ENCODE measurements around the gene TMEM168. TPM values are rescaled to one million over a fixed set of nuclear protein-coding genes. Genes with fewer than 3 reads are reported as not detected.

TMEM168 gene
- polyA plus RNA-seq, 3 donors = 7.0 to 14.7 (median 14.6) TPM

DNA sequence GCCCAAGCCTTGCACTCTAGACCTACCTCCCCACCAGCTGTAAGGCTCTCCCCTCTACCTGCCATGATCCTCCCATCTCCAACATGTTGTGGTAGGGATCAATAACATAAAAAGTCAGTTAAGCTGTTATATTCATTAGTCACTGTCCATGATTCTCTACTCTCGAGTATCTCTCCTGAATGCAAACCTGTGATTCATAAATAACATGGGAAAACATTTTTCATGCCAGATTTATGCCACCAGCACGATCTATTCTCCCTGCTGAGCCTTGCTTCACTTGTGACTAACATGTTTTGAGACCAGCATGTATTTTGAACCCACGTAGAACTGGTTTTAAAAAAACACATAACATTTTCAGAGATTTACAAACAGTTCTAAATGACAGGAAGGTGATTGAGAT lies 30.3 kb downstream of the TMEM168 start:
- Histone ChIP-seq H3K27me3 (ENCODE audit: control insufficient read depth in 2 of 2, insufficient read depth in 2 of 2, low read length in 2 of 2) (no peaks in the 10 kb centered on the region), H3K27ac (ENCODE audit: low read depth in 1 of 2, low read length in 2 of 2) (no peak overlapping the region), H3K4me1 (ENCODE audit: control insufficient read depth in 1 of 2, insufficient read depth in 2 of 2, low read length in 2 of 2) (no peaks in the 10 kb centered on the region), H3K4me2 (replicated peaks; ENCODE audit: extremely low read depth, low read length, poor library complexity, severe bottlenecking) (no peak overlapping the region), H3K9ac (ENCODE audit: insufficient read depth, low read length, poor library complexity, severe bottlenecking) (no peak overlapping the region), H3K79me2 (ENCODE audit: insufficient read depth, low read length) (no peaks in the 10 kb centered on the region), H2AFZ (ENCODE audit: insufficient read depth, low read depth, low read length, poor library complexity, severe bottlenecking) (no peak overlapping the region), H3K4me3 (replicated peaks in 1 of 3; ENCODE audit: low read depth in 2 of 3, low read length in 3 of 3) (no peak overlapping the region), H3K36me3 (replicated peaks in 1 of 2; ENCODE audit: control insufficient read depth in 1 of 2, insufficient read depth in 2 of 2, low read length in 2 of 2) (no peaks in the 10 kb centered on the region), H4K20me1 (ENCODE audit: insufficient read depth, low read length) (no peaks in the 10 kb centered on the region), H3K9me3 (replicated peaks in 1 of 2; ENCODE audit: control insufficient read depth in 1 of 2, insufficient read depth in 1 of 2, low read length in 2 of 2) (no peaks in the 10 kb centered on the region)
- peaks cover 0 to 4% (median 1%) of the 10 kb centered on the region in 3 donors for H3K27me3 Mint-ChIP-seq (ENCODE audit: low read depth in 3 of 3)
- H3K36me3 Mint-ChIP-seq = peaks cover 0 to 2% of the 10 kb centered on the region in 2 donors
- no peaks in the 10 kb centered on the region for H3K4me1 Mint-ChIP-seq
- TF ChIP-seq, protein P1, sequence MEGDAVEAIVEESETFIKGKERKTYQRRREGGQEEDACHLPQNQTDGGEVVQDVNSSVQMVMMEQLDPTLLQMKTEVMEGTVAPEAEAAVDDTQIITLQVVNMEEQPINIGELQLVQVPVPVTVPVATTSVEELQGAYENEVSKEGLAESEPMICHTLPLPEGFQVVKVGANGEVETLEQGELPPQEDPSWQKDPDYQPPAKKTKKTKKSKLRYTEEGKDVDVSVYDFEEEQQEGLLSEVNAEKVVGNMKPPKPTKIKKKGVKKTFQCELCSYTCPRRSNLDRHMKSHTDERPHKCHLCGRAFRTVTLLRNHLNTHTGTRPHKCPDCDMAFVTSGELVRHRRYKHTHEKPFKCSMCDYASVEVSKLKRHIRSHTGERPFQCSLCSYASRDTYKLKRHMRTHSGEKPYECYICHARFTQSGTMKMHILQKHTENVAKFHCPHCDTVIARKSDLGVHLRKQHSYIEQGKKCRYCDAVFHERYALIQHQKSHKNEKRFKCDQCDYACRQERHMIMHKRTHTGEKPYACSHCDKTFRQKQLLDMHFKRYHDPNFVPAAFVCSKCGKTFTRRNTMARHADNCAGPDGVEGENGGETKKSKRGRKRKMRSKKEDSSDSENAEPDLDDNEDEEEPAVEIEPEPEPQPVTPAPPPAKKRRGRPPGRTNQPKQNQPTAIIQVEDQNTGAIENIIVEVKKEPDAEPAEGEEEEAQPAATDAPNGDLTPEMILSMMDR (IDR thresholded peaks at IDR 0.05) = no peak
- H3K4me3 Mint-ChIP-seq = no peak overlapping the region
- no peak for DNase-seq
- intact Hi-C loops (cut with micrococcal nuclease) = no loop called here
- H3K27ac Mint-ChIP-seq = no peak overlapping the region
- no CpG with 5 or more reads among the region's 3 CpGs for WGBS (ENCODE audit: insufficient coverage)
- H3K9me3 Mint-ChIP-seq = no peaks in the 10 kb centered on the region

DNA sequence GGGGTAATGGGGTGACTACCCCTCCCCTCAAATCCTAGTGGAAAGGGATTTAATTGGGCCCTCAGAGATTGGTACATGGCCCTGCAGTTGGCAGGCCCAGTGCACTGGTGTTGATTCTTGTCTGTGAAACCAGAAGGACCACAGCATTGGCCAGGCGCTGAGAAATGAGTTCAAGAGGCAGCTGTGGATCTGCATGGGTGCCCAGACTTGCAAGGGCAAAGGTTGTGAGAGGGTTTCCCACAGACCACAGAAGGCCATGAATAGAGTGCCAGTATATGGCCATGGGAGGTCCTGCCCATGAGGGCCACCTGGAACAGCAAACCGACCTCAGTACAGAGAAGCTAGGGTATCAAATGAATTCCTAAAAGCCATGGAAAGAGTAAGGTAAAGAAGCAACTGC lies 32.9 kb downstream of the TMEM168 start:
- no peak overlapping the region for H2AFZ ChIP-seq (ENCODE audit: insufficient read depth, low read depth, low read length, poor library complexity, severe bottlenecking)
- no peaks in the 10 kb centered on the region for H3K9me3 ChIP-seq (replicated peaks in 1 of 2; ENCODE audit: control insufficient read depth in 1 of 2, insufficient read depth in 1 of 2, low read length in 2 of 2)
- 100% methylated on average over 2 of the region's 2 CpGs for WGBS (ENCODE audit: insufficient coverage)
- Mint-ChIP-seq H3K36me3 (peaks cover 0 to 2% of the 10 kb centered on the region in 2 donors), H3K4me1 (no peaks in the 10 kb centered on the region), H3K27ac (no peak overlapping the region), H3K9me3 (no peaks in the 10 kb centered on the region), H3K4me3 (no peak overlapping the region), H3K27me3 (ENCODE audit: low read depth in 3 of 3) (peaks cover 0 to 6% (median 1%) of the 10 kb centered on the region in 3 donors)
- no peak overlapping the region for H3K4me3 ChIP-seq (replicated peaks in 1 of 3; ENCODE audit: low read depth in 2 of 3, low read length in 3 of 3)
- H3K4me1 ChIP-seq (ENCODE audit: control insufficient read depth in 1 of 2, insufficient read depth in 2 of 2, low read length in 2 of 2) = no peaks in the 10 kb centered on the region
- TF ChIP-seq, protein P1 (IDR thresholded peaks at IDR 0.05) = no peak
- no peak overlapping the region for H3K27ac ChIP-seq (ENCODE audit: low read depth in 1 of 2, low read length in 2 of 2)
- H3K79me2 ChIP-seq (ENCODE audit: insufficient read depth, low read length) = no peaks in the 10 kb centered on the region
- H3K36me3 ChIP-seq (replicated peaks in 1 of 2; ENCODE audit: control insufficient read depth in 1 of 2, insufficient read depth in 2 of 2, low read length in 2 of 2) = no peaks in the 10 kb centered on the region
- intact Hi-C loops (cut with micrococcal nuclease) = no loop called here
- no peaks in the 10 kb centered on the region for H4K20me1 ChIP-seq (ENCODE audit: insufficient read depth, low read length)
- H3K4me2 ChIP-seq (replicated peaks; ENCODE audit: extremely low read depth, low read length, poor library complexity, severe bottlenecking) = no peak overlapping the region
- H3K9ac ChIP-seq (ENCODE audit: insufficient read depth, low read length, poor library complexity, severe bottlenecking) = no peak overlapping the region
- H3K27me3 ChIP-seq (ENCODE audit: control insufficient read depth in 2 of 2, insufficient read depth in 2 of 2, low read length in 2 of 2) = no peaks in the 10 kb centered on the region
- DNase-seq = no peak

Data from CD14-positive monocyte (primary cell).